Activated naive CD4-positive, alpha-beta T cell treated with anti-CD3 and anti-CD28 coated beads for 36 hours (primary cell): ENCODE data around the gene ABCC5. TPM values are rescaled to one million over a fixed set of nuclear protein-coding genes. Genes with fewer than 3 reads are reported as not detected.

ENCODE experiments used
- CTCF ChIA-PET: fragments of 350-600 bp; sonication (Branson Sonifier 250); formaldehyde crosslinking; loops from one replicate; lab custom pipeline; 2021; ENCODE audit warnings: antibody characterized with exemption; lab: Charles Lee
- DNase-seq: peaks from one replicate; pipeline ENCODE4 v3.0.0-alpha.2; 2020
- H3K27ac Mint-ChIP-seq: one replicate; pipeline ENCODE4 v1.8.0; 2021; ENCODE audit warnings: mild to moderate bottlenecking, mixed read lengths
- H3K27me3 Mint-ChIP-seq: one replicate; pipeline ENCODE4 v1.8.0; 2021; ENCODE audit warnings: low read depth, mixed read lengths
- H3K36me3 Mint-ChIP-seq: one replicate; pipeline ENCODE4 v1.8.0; 2021; ENCODE audit warnings: low read depth, mixed read lengths
- H3K4me1 Mint-ChIP-seq: one replicate; pipeline ENCODE4 v1.8.0; 2021; ENCODE audit warnings: low read depth, mixed read lengths
- H3K4me3 Mint-ChIP-seq: one replicate; pipeline ENCODE4 v1.8.0; 2021; ENCODE audit warnings: mild to moderate bottlenecking, moderate library complexity, mixed read lengths
- H3K9me3 Mint-ChIP-seq: one replicate; pipeline ENCODE4 v1.8.0; 2021; ENCODE audit warnings: mixed read lengths
- intact Hi-C: fragments of 100-400 bp; cut with micrococcal nuclease; formaldehyde crosslinking; loops from one replicate; pipeline ENCODE4 v1.15.1; 2023
- total RNA-seq, 2 experiments: library from RNA; stranded (reverse); gene quantifications; one replicate each; pipeline ENCODE4 v1.2.3, GENCODE V29; 2021

Gene ABCC5
- total RNA-seq, 2 experiments from 2014 or later = 11.2 to 12.0 TPM

- Mint-ChIP-seq H3K9me3 (no peaks in the 10 kb centered on the region), H3K27ac (no peak overlapping the region), H3K4me3 (no peak overlapping the region), H3K27me3 (no peaks in the 10 kb centered on the region), H3K36me3 (peaks cover 4% of the 10 kb centered on the region), H3K4me1 (no peaks in the 10 kb centered on the region)
- intact Hi-C loops = no loop called here
- no peak for DNase-seq
- CTCF ChIA-PET = no interaction called here
Observed at GRCh38 chr3:183930086-183930485, 87.6 kb downstream of the ABCC5 start.

DNA sequence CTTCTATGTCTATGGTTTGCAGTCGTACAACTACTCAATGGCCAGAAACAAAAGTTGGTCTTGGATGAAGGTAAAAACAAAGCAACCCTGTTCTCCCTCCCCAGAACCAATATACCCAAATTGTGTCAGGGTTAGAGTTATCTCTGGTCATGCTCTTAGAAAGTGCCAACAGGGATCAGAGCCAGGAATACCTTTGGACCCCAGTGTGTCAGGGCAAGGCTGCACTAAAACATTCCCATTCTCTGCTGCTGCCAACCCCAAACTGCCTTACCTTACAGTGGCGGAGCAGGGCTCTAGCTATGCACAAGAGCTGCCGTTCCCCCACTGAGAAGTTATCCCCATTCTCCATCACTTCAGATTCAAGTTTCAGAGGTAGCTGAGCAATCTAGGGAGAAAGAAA, 90.6 kb downstream of the ABCC5 start:
- Mint-ChIP-seq H3K4me3 (no peak overlapping the region), H3K27me3 (no peaks in the 10 kb centered on the region), H3K36me3 (peaks cover 5% of the 10 kb centered on the region), H3K9me3 (no peaks in the 10 kb centered on the region), H3K27ac (no peak overlapping the region), H3K4me1 (no peaks in the 10 kb centered on the region)
- intact Hi-C loops = no loop called here
- CTCF ChIA-PET = no interaction called here
- no peak for DNase-seq

DNA sequence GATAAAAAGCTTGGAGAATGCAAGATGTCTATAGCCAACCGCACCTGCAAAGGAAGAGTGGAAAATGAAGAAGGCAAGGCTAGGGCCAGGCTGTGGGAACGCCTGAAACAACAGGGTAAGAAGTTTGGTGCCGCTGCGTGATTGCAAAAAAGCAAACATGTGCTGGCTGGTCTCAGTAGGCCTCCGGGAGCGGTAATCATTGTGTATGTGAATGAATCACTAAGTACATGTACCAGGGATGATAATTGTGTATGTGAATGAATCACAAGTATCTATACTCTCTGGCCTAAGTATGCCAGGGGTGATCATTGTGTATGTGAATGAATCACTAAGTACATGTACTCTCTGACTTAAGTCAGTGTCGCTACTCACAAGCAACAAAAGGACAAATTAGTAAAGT, 92.7 kb downstream of the ABCC5 start:
- Mint-ChIP-seq H3K36me3 (peaks cover 4% of the 10 kb centered on the region), H3K9me3 (no peaks in the 10 kb centered on the region), H3K4me1 (no peaks in the 10 kb centered on the region), H3K27me3 (no peaks in the 10 kb centered on the region), H3K4me3 (no peak overlapping the region), H3K27ac (no peak overlapping the region)
- intact Hi-C loops = no loop called here
- DNase-seq = no peak
- CTCF ChIA-PET = no interaction called here

- Mint-ChIP-seq H3K27me3 (no peaks in the 10 kb centered on the region), H3K4me1 (no peaks in the 10 kb centered on the region), H3K36me3 (peaks cover 4% of the 10 kb centered on the region), H3K27ac (no peak overlapping the region), H3K4me3 (no peak overlapping the region), H3K9me3 (no peaks in the 10 kb centered on the region)
- DNase-seq = no peak
- CTCF ChIA-PET = interaction anchor here (0.6 kb wide), 1 partner anchor 39 kb away, joined by 3 read pairs; no protein-coding TSS in a partner anchor
- intact Hi-C loops = no loop called here
Observed at GRCh38 chr3:183924543-183924942, 93.1 kb downstream of the ABCC5 start.

DNA sequence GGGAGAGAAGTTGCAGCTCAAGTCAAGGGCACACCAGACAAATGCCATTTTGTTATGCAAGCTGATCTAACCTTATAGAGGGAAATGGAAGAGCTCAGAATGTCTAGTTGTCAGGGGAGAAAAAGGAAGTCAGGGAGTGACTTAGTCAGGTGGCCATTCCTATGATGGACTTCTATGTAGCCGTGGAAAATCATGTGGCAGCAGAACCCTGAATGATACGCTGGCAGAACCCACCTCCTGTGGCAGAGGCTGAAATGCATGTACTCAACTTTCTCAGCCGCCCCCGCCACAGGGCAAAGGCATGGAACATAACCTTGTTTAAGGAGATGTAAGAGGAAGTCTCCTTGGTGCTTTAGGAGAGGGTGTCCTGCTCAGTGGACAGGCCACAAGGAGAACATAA, 95.3 kb downstream of the ABCC5 start:
- no peaks in the 10 kb centered on the region for H3K27me3 Mint-ChIP-seq
- intact Hi-C loops = no loop called here
- CTCF ChIA-PET = no interaction called here
- no peak for DNase-seq
- H3K4me1 Mint-ChIP-seq = no peaks in the 10 kb centered on the region
- H3K9me3 Mint-ChIP-seq = no peaks in the 10 kb centered on the region
- no peak overlapping the region for H3K4me3 Mint-ChIP-seq
- no peak overlapping the region for H3K27ac Mint-ChIP-seq
- peaks cover 4% of the 10 kb centered on the region for H3K36me3 Mint-ChIP-seq

DNA sequence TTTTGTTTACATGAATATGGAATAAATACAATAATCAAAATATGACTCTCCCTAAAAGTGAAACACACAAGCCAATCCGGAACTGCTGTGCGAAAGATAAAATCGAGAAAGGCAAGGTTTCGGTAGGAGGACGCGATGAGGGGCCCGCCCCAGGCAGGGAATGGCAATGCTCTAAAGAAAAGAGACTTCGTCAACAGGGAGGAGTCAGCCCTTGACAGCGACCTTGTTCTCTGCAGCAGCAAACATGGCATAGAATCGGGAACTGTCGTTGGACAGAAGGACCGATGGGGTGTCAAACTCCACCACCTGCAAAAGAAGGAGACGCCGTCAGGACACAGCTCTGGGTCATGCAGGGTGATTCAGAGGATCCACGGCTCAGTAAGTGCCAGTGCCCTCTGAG, 96.6 kb downstream of the ABCC5 start:
- intact Hi-C loops = no loop called here
- CTCF ChIA-PET = interaction anchor here (0.6 kb wide), 1 partner anchor 736 kb away, joined by 3 read pairs; no protein-coding TSS in a partner anchor
- H3K9me3 Mint-ChIP-seq = no peaks in the 10 kb centered on the region
- H3K4me1 Mint-ChIP-seq = no peaks in the 10 kb centered on the region
- no peak for DNase-seq
- no peak overlapping the region for H3K4me3 Mint-ChIP-seq
- no peak overlapping the region for H3K27ac Mint-ChIP-seq
- no peaks in the 10 kb centered on the region for H3K27me3 Mint-ChIP-seq
- H3K36me3 Mint-ChIP-seq = peaks cover 3% of the 10 kb centered on the region

DNA sequence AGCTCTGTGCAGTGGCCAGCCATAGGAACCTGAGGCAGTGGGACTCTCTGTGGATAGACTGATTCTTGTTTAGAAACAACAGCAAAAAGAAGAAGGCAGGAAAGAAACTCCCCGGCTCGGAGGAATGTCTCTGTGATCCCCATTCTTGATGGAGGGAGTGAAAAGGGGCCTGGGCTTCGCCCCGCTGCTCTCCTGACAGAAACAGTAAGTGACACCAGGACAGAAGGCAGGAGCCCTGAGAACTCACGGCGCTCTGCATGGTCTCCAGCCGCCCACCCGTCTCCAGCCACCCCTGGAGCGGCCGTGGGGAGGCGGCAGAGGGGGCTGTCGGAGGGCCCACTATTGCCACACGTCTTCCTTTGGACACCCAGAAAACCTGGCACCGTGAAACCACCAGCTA, 97.3 kb downstream of the ABCC5 start:
- H3K9me3 Mint-ChIP-seq = no peaks in the 10 kb centered on the region
- DNase-seq = no peak
- no peaks in the 10 kb centered on the region for H3K27me3 Mint-ChIP-seq
- no peak overlapping the region for H3K4me3 Mint-ChIP-seq
- peaks cover 3% of the 10 kb centered on the region for H3K36me3 Mint-ChIP-seq
- CTCF ChIA-PET = no interaction called here
- intact Hi-C loops = no loop called here
- H3K27ac Mint-ChIP-seq = no peak overlapping the region
- no peaks in the 10 kb centered on the region for H3K4me1 Mint-ChIP-seq

- Mint-ChIP-seq H3K9me3 (no peaks in the 10 kb centered on the region), H3K27ac (no peak overlapping the region), H3K4me3 (no peak overlapping the region), H3K4me1 (no peaks in the 10 kb centered on the region), H3K27me3 (no peaks in the 10 kb centered on the region), H3K36me3 (peaks cover 1% of the 10 kb centered on the region)
- CTCF ChIA-PET = interaction anchor here (1.7 kb wide), 1 partner anchor 22 kb away, joined by 9 read pairs; no protein-coding TSS in a partner anchor
- intact Hi-C loops = no loop called here
- no peak for DNase-seq
Observed at GRCh38 chr3:183918178-183918577, 99.5 kb downstream of the ABCC5 start.

GRCh38 chr3:183917776-183918175, 99.9 kb downstream of the ABCC5 start:
- H3K4me1 Mint-ChIP-seq = no peaks in the 10 kb centered on the region
- no peaks in the 10 kb centered on the region for H3K9me3 Mint-ChIP-seq
- H3K27me3 Mint-ChIP-seq = no peaks in the 10 kb centered on the region
- peaks cover 1% of the 10 kb centered on the region for H3K36me3 Mint-ChIP-seq
- CTCF ChIA-PET = interaction anchor here (1.7 kb wide), 1 partner anchor 22 kb away, joined by 9 read pairs; no protein-coding TSS in a partner anchor
- DNase-seq = no peak
- intact Hi-C loops = no loop called here
- H3K4me3 Mint-ChIP-seq = no peak overlapping the region
- no peak overlapping the region for H3K27ac Mint-ChIP-seq

DNA sequence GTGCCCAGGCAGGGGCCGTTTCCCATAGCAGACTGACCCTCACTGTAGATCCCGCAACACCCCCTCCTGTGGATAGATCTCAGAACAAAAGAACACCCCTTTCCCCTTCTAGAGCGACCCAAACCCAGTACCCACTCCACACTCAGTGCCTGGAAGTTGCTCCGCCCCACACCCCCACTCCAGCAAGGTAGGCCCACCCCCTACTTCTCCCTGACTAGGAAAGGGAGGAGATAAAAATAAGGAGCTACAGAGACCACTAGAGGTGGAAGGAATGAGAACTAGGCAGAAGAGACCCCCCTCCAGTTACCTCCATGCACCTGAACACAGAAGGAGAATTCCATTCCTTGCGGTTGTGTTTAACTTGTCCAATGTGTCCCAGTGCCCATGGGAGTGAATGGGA, 102.8 kb downstream of the ABCC5 start:
- no peak for DNase-seq
- H3K4me1 Mint-ChIP-seq = no peaks in the 10 kb centered on the region
- no peaks in the 10 kb centered on the region for H3K36me3 Mint-ChIP-seq
- no peak overlapping the region for H3K27ac Mint-ChIP-seq
- CTCF ChIA-PET = no interaction called here
- H3K9me3 Mint-ChIP-seq = no peaks in the 10 kb centered on the region
- no peaks in the 10 kb centered on the region for H3K27me3 Mint-ChIP-seq
- H3K4me3 Mint-ChIP-seq = no peak overlapping the region
- intact Hi-C loops = no loop called here

GRCh38 chr3:183913580-183913920, 104.1 kb downstream of the ABCC5 start:
- H3K4me1 Mint-ChIP-seq = no peaks in the 10 kb centered on the region
- CTCF ChIA-PET = no interaction called here
- no peak overlapping the region for H3K4me3 Mint-ChIP-seq

DNA sequence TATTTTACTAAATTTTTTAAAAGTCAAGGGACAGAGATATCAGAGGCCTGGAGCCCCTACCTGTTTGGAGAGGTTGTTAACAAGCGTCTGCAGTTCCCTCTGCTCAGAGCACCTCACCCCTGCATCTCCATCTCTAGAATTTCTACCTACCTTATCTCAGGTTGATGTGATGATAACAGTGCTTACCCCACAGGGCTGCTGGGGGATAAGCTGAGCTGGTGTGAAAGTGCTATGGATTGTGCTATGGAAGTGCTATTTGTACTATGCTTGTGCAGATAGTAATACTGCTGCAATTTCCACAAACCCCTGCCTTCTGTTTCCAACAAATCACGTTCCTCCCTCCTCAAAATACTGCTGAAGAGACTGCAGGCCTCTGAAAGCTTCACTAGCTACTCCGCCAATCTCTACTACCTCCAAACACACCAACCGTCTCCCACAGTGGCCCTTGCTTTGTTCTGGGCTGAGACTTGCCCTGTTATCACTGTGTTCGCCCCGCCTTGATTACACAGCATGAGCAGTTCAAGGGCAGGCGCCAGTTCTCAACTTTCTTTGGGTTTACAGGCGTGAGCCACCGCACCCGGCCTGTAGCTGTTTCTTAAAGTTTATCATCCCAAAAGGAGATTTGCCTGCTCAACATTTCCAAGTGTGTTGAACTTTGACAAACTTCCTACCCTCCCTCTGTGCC, 104.6 kb downstream of the ABCC5 start:
- intact Hi-C loops = no loop called here

More at GRCh38 chr3:183913580-183913920, 104.1 kb downstream of the ABCC5 start:
- DNase-seq = no peak
- no peak overlapping the region for H3K27ac Mint-ChIP-seq
- intact Hi-C loops = no loop called here
- no peaks in the 10 kb centered on the region for H3K27me3 Mint-ChIP-seq
- H3K9me3 Mint-ChIP-seq = no peaks in the 10 kb centered on the region
- no peaks in the 10 kb centered on the region for H3K36me3 Mint-ChIP-seq

GRCh38 chr3:183911763-183912506, 105.7 kb downstream of the ABCC5 start:
- intact Hi-C loops = no loop called here
- no peak for DNase-seq
- Mint-ChIP-seq H3K36me3 (no peaks in the 10 kb centered on the region), H3K9me3 (no peaks in the 10 kb centered on the region), H3K4me3 (no peak overlapping the region), H3K27me3 (no peaks in the 10 kb centered on the region), H3K4me1 (no peaks in the 10 kb centered on the region), H3K27ac (no peak overlapping the region)
- CTCF ChIA-PET = interaction anchor here (1.1 kb wide), 1 partner anchor 16 kb away, joined by 4 read pairs; no protein-coding TSS in a partner anchor

More for the DNA sequence above, 104.6 kb downstream of the ABCC5 start:
- Mint-ChIP-seq H3K27me3 (no peaks in the 10 kb centered on the region), H3K27ac (no peak overlapping the region), H3K9me3 (no peaks in the 10 kb centered on the region), H3K36me3 (no peaks in the 10 kb centered on the region), H3K4me3 (no peak overlapping the region), H3K4me1 (no peaks in the 10 kb centered on the region)
- no peak for DNase-seq
- CTCF ChIA-PET = no interaction called here
